WERI-Rb-1 (cell line): ENCODE results near the gene MAP3K7CL.

Experiments used
- DNase-seq: peaks from one replicate; pipeline ENCODE4 v3.0.0-alpha.2; 2020
- H3K27ac ChIP-seq: fragments of 250-450 bp; sonication (Bioruptor Pico); 2 replicates; pipeline ENCODE4 v1.5.1; 2020; ENCODE audit warnings: mild to moderate bottlenecking, moderate library complexity
- H3K27me3 ChIP-seq: fragments of 250-450 bp; sonication (Bioruptor Pico); 2 replicates; pipeline ENCODE4 v1.5.1; 2021; ENCODE audit warnings: mild to moderate bottlenecking, low read depth, moderate library complexity; ENCODE audit not compliant: insufficient read depth, severe bottlenecking
- H3K36me3 ChIP-seq: fragments of 250-450 bp; sonication (Bioruptor Pico); 2 replicates; pipeline ENCODE4 v1.5.1; 2020; ENCODE audit warnings: mild to moderate bottlenecking, moderate library complexity
- H3K4me3 ChIP-seq: 2 replicates; pipeline ENCODE4 v1.5.1; 2011; ENCODE audit warnings: low read depth, mild to moderate bottlenecking, control low read depth, low read length
- H3K9me3 ChIP-seq: fragments of 250-450 bp; sonication (Bioruptor Pico); 2 replicates; pipeline ENCODE4 v1.5.1; 2021; ENCODE audit warnings: mild to moderate bottlenecking, moderate library complexity; ENCODE audit not compliant: severe bottlenecking
- TF ChIP-seq, protein P1 (sequence below): IDR thresholded peaks from 2 replicates; pipeline ENCODE4 v1.5.1; 2011; ENCODE audit warnings: low read depth, mild to moderate bottlenecking, control low read depth, inconsistent platforms, low read length

Gene MAP3K7CL

DNA sequence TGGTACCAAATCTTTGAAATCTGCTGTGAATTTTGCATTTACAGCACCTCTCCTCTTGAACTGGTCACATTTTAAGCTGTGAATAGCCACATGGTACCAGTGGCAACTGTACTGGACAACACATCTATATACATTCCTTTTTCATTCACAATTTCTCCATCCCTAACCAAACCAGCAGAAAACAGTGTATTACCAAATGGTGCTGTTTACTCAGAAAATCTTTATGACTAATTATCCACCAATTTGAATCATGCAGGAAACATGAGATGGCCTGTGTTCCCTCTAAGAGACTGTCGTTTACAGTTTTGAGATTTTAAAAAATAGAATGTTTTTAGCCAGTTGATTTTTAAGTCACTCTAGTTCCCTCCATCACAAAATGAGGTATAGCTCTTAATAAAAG, 39.4 kb upstream of the MAP3K7CL start:
- no peak for DNase-seq
- TF ChIP-seq, protein P1, sequence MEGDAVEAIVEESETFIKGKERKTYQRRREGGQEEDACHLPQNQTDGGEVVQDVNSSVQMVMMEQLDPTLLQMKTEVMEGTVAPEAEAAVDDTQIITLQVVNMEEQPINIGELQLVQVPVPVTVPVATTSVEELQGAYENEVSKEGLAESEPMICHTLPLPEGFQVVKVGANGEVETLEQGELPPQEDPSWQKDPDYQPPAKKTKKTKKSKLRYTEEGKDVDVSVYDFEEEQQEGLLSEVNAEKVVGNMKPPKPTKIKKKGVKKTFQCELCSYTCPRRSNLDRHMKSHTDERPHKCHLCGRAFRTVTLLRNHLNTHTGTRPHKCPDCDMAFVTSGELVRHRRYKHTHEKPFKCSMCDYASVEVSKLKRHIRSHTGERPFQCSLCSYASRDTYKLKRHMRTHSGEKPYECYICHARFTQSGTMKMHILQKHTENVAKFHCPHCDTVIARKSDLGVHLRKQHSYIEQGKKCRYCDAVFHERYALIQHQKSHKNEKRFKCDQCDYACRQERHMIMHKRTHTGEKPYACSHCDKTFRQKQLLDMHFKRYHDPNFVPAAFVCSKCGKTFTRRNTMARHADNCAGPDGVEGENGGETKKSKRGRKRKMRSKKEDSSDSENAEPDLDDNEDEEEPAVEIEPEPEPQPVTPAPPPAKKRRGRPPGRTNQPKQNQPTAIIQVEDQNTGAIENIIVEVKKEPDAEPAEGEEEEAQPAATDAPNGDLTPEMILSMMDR: no peak
- H3K9me3 ChIP-seq: no peaks in the 10 kb centered on the region
- no peak overlapping the region for H3K27ac ChIP-seq
- H3K4me3 ChIP-seq: no peak overlapping the region
- H3K27me3 ChIP-seq: no peaks in the 10 kb centered on the region
- H3K36me3 ChIP-seq: no peaks in the 10 kb centered on the region

DNA sequence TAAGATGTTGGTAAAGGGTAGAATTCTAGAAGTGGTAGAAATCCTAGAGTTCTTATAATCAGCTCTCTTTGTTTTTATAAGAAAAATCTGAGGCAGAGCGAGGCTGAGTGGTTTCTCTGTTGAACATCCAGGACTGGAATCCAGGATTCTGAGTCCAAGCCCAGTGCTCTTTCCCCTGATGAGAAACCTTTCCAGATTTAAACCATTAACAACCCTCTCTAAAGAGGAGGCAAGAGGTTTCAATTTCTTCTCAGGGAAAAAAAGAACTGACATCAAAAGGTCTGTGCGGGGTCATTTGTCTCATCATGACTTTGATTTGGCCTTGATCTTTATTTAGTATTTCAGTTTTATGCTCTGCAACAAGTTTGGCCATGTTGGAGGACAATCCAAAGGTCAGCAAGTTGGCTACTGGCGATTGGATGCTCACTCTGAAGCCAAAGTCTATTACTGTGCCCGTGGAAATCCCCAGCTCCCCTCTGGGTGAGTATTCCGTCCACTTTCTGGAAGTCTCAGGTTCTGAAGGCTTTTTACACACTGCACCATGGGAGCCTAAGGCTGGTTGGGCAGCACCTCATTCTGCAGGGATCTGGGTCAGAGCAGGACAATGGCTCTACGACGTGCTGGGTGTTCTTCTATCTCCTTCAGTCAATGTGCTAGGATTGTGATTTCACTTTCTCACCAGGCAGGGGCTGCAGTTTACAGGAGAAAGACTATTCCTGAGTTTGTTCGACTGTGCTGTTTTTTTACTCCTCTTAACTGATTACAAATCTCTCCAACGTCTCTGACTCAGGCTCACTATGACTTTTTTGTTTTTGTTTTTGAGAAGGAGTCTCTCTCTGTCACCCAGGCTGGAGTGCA, 38.1 kb upstream of the MAP3K7CL start:
- no peak for DNase-seq
- H3K27me3 ChIP-seq: no peaks in the 10 kb centered on the region
- no peak overlapping the region for H3K4me3 ChIP-seq
- no peaks in the 10 kb centered on the region for H3K36me3 ChIP-seq
- no peak overlapping the region for H3K27ac ChIP-seq
- TF ChIP-seq, protein P1: no peak
- H3K9me3 ChIP-seq: no peaks in the 10 kb centered on the region

DNA sequence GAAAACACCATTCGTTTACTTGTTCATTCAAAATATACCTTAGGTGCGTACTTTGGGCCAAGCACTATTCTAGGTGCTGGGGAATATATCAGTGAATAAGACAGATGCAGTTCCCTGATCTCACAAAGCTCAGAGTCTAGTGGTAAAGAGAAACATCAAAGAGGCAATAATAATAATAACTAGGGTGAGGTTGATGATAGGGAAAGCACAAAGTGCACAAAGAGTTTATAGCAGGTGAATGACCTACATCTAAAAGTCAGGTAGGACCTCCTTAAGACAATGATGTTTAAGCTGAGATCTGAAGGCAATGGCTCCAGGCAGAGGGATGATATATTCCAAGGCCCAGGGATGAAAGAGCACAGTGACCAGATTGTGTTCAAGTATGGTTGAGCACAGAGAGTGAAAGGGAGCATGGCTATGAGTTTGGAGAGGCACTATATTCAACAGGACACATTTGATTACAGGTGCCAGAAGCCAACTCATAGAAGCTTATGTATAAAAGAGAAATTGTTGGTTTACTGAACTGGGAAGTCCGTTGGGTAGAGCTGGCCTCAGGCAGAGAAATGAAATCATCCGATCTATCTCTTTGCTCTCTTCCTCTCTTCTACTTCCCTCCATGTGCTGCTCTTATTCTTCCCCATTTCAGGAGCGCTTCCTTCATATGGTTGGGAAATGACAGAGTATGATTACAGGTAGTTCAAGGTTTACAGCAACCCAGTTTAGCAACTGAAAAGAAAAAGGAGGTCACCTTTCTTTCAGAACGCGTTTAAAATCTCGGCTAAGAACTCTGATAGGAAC, 34.0 kb upstream of the MAP3K7CL start:
- Histone ChIP-seq H3K9me3 (no peaks in the 10 kb centered on the region), H3K27ac (no peak overlapping the region), H3K36me3 (no peaks in the 10 kb centered on the region), H3K27me3 (no peaks in the 10 kb centered on the region), H3K4me3 (no peak overlapping the region)
- no peak for DNase-seq
- TF ChIP-seq, protein P1: no peak

DNA sequence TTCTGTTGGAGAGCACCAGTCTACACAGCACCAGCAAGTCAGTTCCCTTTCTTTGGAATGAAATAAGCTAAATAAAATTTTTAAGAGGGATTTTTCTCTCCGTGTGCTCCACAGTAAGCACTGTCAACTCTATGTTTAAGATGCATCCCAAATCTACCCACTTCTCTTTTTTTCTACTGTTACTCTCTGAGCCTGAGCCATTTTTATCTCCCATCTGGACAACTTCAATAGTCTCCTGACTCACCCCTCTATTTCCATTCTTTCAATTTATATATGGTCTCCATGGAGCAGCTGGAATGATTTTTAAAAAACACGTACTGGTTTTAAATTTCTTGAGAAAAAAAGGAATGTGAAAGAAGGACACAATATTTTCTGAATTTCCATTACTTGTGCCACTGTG, 32.3 kb upstream of the MAP3K7CL start:
- TF ChIP-seq, protein P1: no peak
- DNase-seq: no peak
- Histone ChIP-seq H3K4me3 (no peak overlapping the region), H3K9me3 (no peaks in the 10 kb centered on the region), H3K27me3 (no peaks in the 10 kb centered on the region), H3K36me3 (no peaks in the 10 kb centered on the region), H3K27ac (no peak overlapping the region)

DNA sequence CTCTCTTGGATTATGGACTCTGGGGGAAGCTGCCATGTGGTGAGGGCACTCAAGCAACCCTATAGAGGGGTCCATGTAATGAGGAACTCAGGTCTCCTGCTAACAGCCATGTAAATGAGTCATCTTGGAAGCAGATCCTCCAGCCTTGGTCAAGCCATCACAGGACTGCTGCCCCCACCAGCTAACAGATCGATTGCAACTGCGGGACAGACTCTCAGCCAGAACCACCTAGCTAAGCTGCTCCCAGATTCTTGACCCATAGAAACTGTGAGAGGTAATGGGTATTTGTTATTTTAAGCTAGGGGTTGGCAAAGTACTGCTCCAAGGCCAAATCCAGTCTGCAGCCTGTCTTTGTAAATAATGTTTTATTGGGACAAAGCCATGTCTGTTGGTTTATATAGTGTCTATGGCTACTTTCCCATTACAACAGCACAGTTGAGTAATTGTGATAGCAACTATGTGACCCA, 27.6 kb upstream of the MAP3K7CL start:
- Histone ChIP-seq H3K4me3 (no peak overlapping the region), H3K9me3 (no peaks in the 10 kb centered on the region), H3K27ac (no peak overlapping the region), H3K27me3 (no peaks in the 10 kb centered on the region), H3K36me3 (no peaks in the 10 kb centered on the region)
- TF ChIP-seq, protein P1: no peak
- no peak for DNase-seq
